Left lung (tissue), 10 donors: ENCODE results near the gene EFNA4. TPM values are rescaled to one million over a fixed set of nuclear protein-coding genes. Genes with fewer than 3 reads are reported as not detected.

Experiments used
- ATAC-seq: fragments of 200-7000 bp; cut with Tn5 transposase; one replicate; pipeline ENCODE4 v1.9.1; 2020; ENCODE audit warnings: moderate library complexity
- DNase-seq, 4 donors: peaks; one replicate each; pipeline ENCODE4 v3.0.0-alpha.2; 2013 to 2020
- H3K27ac ChIP-seq, 2 donors: fragments of 200-600 bp; sonication (generic) in 1 of 2; one replicate each; pipeline versions ENCODE4 v1.5.0 to v1.8.0; 2020 to 2021
- H3K27me3 ChIP-seq, 2 donors: fragments of 200-600 bp; sonication (generic) in 1 of 2; one replicate each; pipeline versions ENCODE4 v1.5.0 to v1.8.0; 2020 to 2021
- H3K36me3 ChIP-seq, 2 donors: fragments of 200-600 bp; sonication (generic) in 1 of 2; one replicate each; pipeline versions ENCODE4 v1.5.0 to v1.8.0; 2020 to 2021
- H3K4me1 ChIP-seq, 2 donors: fragments of 200-600 bp; one replicate each; pipeline ENCODE4 v1.8.0; 2021
- H3K4me3 ChIP-seq, 2 donors: fragments of 200-600 bp; sonication (generic) in 1 of 2; one replicate each; pipeline versions ENCODE4 v1.5.0 to v1.8.0; 2020 to 2021; ENCODE audit warnings: mild to moderate bottlenecking in 1 of 2
- H3K9me3 ChIP-seq, 2 donors: fragments of 200-600 bp; sonication (generic) in 1 of 2; one replicate each; pipeline versions ENCODE4 v1.5.0 to v1.8.0; 2020 to 2021
- CTCF ChIP-seq, 2 donors: fragments of 200-600 bp; sonication (generic) in 1 of 2; IDR thresholded peaks; one replicate each; pipeline versions ENCODE4 v1.5.0 to v1.8.0; 2021; ENCODE audit warnings: antibody characterized with exemption in 2 of 2
- intact Hi-C, 2 donors: fragments of 100-400 bp; cut with DNase I; formaldehyde crosslinking; loops; one replicate each; pipeline versions ENCODE4 v1.11.2 to v1.14.2; 2022
- polyA plus RNA-seq, 6 donors: library from polyadenylated mRNA; unstranded; fragments of 120-200 nt; gene quantifications; one replicate each; pipeline ENCODE4 v1.2.1, GENCODE V29; 2013; ENCODE audit not compliant: insufficient read length in 6 of 6
- total RNA-seq, 2 donors: library from RNA; stranded (reverse); fragmentation: NEBNext Ultra II Directional; extraction: Animal tissue kit (Norgen Biotek cat#: 25700); gene quantifications; one replicate each; pipeline ENCODE4 v1.2.1, GENCODE V29; 2021
- donor health status: DM: no; HTN: yes; CAD: no.
- donor health status: DM: no; HTN: no; CAD: no.

EFNA4 gene
- total and polyA plus RNA-seq, 8 donors, result 8.6 to 23.1 (median 21.8) TPM

- Histone ChIP-seq H3K9me3 (no peaks in the 10 kb centered on the region), H3K4me3 (no peak overlapping the region), H3K27ac (no peak overlapping the region), H3K36me3 (peaks cover 0 to 49% of the 10 kb centered on the region in 2 donors), H3K4me1 (peaks cover 12 to 47% of the 10 kb centered on the region in 2 donors), H3K27me3 (no peaks in the 10 kb centered on the region)
- no peak for TF ChIP-seq CTCF (IDR thresholded peaks at IDR 0.05)
- ATAC-seq, result no peak
- intact Hi-C loops, result loop anchor here in 1 of 2 donors (10.0 kb wide), 1 partner anchor 110 kb away; the partner anchor contains the start of gene PBXIP1
- DNase-seq, result no peak
These were observed 1.4 kb downstream of the EFNA4 start for GRCh38 chr1:155064832-155065429.

GRCh38 chr1:155066777-155067176 lies 3.2 kb downstream of the EFNA4 start:
- ATAC-seq, result no peak
- intact Hi-C loops, result loop anchor here in 1 of 2 donors (10.0 kb wide), 1 partner anchor 112 kb away; the partner anchor contains the start of gene PBXIP1
- H3K27ac ChIP-seq, result no peak overlapping the region

GRCh38 chr1:155068599-155068998 lies 5.1 kb downstream of the EFNA4 start:
- no peak for ATAC-seq
- TF ChIP-seq CTCF (IDR thresholded peaks at IDR 0.05), result no peak
- Histone ChIP-seq H3K27me3 (no peaks in the 10 kb centered on the region), H3K9me3 (no peaks in the 10 kb centered on the region), H3K4me3 (no peak overlapping the region), H3K27ac (no peak overlapping the region), H3K4me1 (peaks cover 12 to 42% of the 10 kb centered on the region in 2 donors), H3K36me3 (peaks cover 0 to 25% of the 10 kb centered on the region in 2 donors)
- intact Hi-C loops, result loop anchor here in 1 of 2 donors (10.0 kb wide), 1 partner anchor 114 kb away; the partner anchor contains the start of gene PBXIP1
- DNase-seq, result no peak

More at GRCh38 chr1:155066777-155067176, 3.2 kb downstream of the EFNA4 start:
- TF ChIP-seq CTCF (IDR thresholded peaks at IDR 0.05), result no peak
- Histone ChIP-seq H3K4me3 (no peak overlapping the region), H3K36me3 (peaks cover 0 to 32% of the 10 kb centered on the region in 2 donors), H3K27me3 (no peaks in the 10 kb centered on the region), H3K9me3 (no peaks in the 10 kb centered on the region), H3K4me1 (peaks cover 24 to 56% of the 10 kb centered on the region in 2 donors)
- DNase-seq, result no peak

- Histone ChIP-seq H3K4me3 (no peak overlapping the region), H3K27me3 (no peaks in the 10 kb centered on the region), H3K36me3 (peaks cover 0 to 25% of the 10 kb centered on the region in 2 donors), H3K27ac (no peak overlapping the region), H3K4me1 (peaks cover 12 to 31% of the 10 kb centered on the region in 2 donors), H3K9me3 (no peaks in the 10 kb centered on the region)
- no peak for ATAC-seq
- intact Hi-C loops, result loop anchor here in 1 of 2 donors (10.0 kb wide), 1 partner anchor 115 kb away; the partner anchor contains the start of gene PBXIP1
- DNase-seq, result no peak
- TF ChIP-seq CTCF (IDR thresholded peaks at IDR 0.05), result no peak
These were observed 6.1 kb downstream of the EFNA4 start for GRCh38 chr1:155069551-155070157.

GRCh38 chr1:155070158-155070621 lies 6.7 kb downstream of the EFNA4 start:
- H3K4me3 ChIP-seq, result peak overlapping the region in 1 of 2 donors; percentile 39
- no peaks in the 10 kb centered on the region for H3K9me3 ChIP-seq
- H3K27ac ChIP-seq, result no peak overlapping the region
- H3K36me3 ChIP-seq, result peaks cover 0 to 25% of the 10 kb centered on the region in 2 donors
- H3K4me1 ChIP-seq, result peaks cover 12 to 27% of the 10 kb centered on the region in 2 donors
- ATAC-seq (no peak), DNase-seq (peak in 1 of 4 donors; percentile 27)
- no peaks in the 10 kb centered on the region for H3K27me3 ChIP-seq
- intact Hi-C loops, result no loop called here
- TF ChIP-seq CTCF (IDR thresholded peaks at IDR 0.05), result no peak
